NCI-H2029 treated with DMSO at 0.1 percent for 48 hours (cell line): ENCODE results near the gene PCDHGA12.

Experiments used
- DNase-seq: peaks from one replicate; lab custom pipeline; 2025; lab: John Stamatoyannopoulos, UW

Gene PCDHGA12

GRCh38 chr5:141439411-141440141, 9.3 kb downstream of the PCDHGA12 start:
- no peak for DNase-seq

- DNase-seq = no peak
Measured at GRCh38 chr5:141440341-141440740, 10.0 kb downstream of the PCDHGA12 start.

DNA sequence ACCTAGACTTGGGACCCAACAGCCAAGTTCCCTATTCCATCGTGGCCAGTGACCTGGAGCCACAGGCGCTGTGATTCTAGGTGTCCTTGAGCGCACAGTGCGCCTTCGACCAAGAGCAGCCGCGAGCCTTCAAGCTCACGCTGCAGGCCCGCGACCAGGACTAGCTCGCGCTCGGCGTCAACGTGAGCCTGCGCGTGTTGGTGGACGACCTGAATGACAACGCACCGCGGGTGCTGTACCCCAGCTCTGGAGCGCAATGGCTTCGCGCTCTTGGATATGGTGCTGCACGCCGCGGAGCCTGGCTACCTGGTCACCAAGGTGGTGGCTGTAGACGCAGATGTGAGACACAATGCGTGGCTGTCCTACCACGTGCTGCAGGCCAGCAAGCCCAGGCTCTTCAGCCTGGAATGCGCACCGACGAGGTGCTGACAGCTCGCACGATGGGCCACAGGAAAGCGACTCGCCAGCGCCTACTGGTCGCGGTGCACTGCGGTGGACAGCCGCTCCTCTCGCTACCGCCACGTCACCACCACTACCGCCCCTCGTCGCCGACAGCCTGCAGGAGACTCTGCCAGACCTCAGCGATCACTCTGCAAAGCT, 11.4 kb downstream of the PCDHGA12 start:
- no peak for DNase-seq

GRCh38 chr5:141465351-141465750, 35.0 kb downstream of the PCDHGA12 start:
- no peak for DNase-seq

GRCh38 chr5:141475625-141476131, 45.4 kb downstream of the PCDHGA12 start, which contains the start of gene PCDHGC3:
PCDHGC3 (plus strand) TSS chr5:141475966; CDS start chr5:141476117, 151 bp downstream.
- peak; percentile 78 for DNase-seq

DNA sequence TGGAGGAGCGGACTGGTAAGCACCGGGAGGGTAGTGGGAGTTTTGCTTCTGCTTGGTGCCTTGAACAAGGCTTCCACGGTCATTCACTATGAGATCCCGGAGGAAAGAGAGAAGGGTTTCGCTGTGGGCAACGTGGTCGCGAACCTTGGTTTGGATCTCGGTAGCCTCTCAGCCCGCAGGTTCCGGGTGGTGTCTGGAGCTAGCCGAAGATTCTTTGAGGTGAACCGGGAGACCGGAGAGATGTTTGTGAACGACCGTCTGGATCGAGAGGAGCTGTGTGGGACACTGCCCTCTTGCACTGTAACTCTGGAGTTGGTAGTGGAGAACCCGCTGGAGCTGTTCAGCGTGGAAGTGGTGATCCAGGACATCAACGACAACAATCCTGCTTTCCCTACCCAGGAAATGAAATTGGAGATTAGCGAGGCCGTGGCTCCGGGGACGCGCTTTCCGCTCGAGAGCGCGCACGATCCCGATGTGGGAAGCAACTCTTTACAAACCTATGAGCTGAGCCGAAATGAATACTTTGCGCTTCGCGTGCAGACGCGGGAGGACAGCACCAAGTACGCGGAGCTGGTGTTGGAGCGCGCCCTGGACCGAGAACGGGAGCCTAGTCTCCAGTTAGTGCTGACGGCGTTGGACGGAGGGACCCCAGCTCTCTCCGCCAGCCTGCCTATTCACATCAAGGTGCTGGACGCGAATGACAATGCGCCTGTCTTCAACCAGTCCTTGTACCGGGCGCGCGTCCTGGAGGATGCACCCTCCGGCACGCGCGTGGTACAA, 46.0 kb downstream of the PCDHGA12 start:
- peak; percentile 14 for DNase-seq

DNA sequence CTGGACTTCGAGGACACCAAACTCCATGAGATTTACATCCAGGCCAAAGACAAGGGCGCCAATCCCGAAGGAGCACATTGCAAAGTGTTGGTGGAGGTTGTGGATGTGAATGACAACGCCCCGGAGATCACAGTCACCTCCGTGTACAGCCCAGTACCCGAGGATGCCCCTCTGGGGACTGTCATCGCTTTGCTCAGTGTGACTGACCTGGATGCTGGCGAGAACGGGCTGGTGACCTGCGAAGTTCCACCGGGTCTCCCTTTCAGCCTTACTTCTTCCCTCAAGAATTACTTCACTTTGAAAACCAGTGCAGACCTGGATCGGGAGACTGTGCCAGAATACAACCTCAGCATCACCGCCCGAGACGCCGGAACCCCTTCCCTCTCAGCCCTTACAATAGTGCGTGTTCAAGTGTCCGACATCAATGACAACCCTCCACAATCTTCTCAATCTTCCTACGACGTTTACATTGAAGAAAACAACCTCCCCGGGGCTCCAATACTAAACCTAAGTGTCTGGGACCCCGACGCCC, 46.8 kb downstream of the PCDHGA12 start:
- DNase-seq = no peak

- DNase-seq = no peak
Measured at GRCh38 chr5:141477815-141478214, 47.5 kb downstream of the PCDHGA12 start.

GRCh38 chr5:141478321-141478945, 48.1 kb downstream of the PCDHGA12 start:
- DNase-seq = peak; percentile 61

- no peak for DNase-seq
Measured at GRCh38 chr5:141479776-141480175, 49.5 kb downstream of the PCDHGA12 start.
